GM21526 (cell line): ENCODE data around the gene FNDC3B.
A peak's percentile ranks its signal among the peaks of the same experiment; 100 is the strongest.

Experiments used
- ATAC-seq: cut with Tn5 transposase; IDR thresholded peaks from one replicate; pipeline ENCODE4 v1.9.1; 2021; ENCODE audit warnings: moderate library complexity; ENCODE audit not compliant: unreplicated experiment, low FRiP score

Gene FNDC3B

GRCh38 chr3:172132159-172132586 is 92.8 kb downstream of the FNDC3B start:
- ATAC-seq = no peak

GRCh38 chr3:172132721-172133311 is 93.4 kb downstream of the FNDC3B start:
- ATAC-seq = no peak

- no peak for ATAC-seq
These were observed 94.5 kb downstream of the FNDC3B start for GRCh38 chr3:172133838-172134237.

- ATAC-seq = no peak
These were observed 95.0 kb downstream of the FNDC3B start for GRCh38 chr3:172134352-172134751.

GRCh38 chr3:172135185-172135584 is 95.8 kb downstream of the FNDC3B start:
- ATAC-seq = no peak

- ATAC-seq = no peak
These were observed 96.4 kb downstream of the FNDC3B start for GRCh38 chr3:172135820-172136219.

GRCh38 chr3:172136330-172136729 is 97.0 kb downstream of the FNDC3B start:
- ATAC-seq = no peak

- no peak for ATAC-seq
These were observed 98.2 kb downstream of the FNDC3B start for GRCh38 chr3:172137287-172138192.

GRCh38 chr3:172138193-172138537 is 98.8 kb downstream of the FNDC3B start:
- no peak for ATAC-seq

GRCh38 chr3:172138792-172139507 is 99.6 kb downstream of the FNDC3B start:
- ATAC-seq = no peak

- no peak for ATAC-seq
These were observed 100.3 kb downstream of the FNDC3B start for GRCh38 chr3:172139528-172140276.

GRCh38 chr3:172140499-172141391 is 101.4 kb downstream of the FNDC3B start:
- no peak for ATAC-seq

- ATAC-seq = peak; percentile 79
These were observed 102.9 kb downstream of the FNDC3B start for GRCh38 chr3:172142051-172142863.

GRCh38 chr3:172142864-172143451 is 103.6 kb downstream of the FNDC3B start:
- ATAC-seq = no peak

GRCh38 chr3:172143739-172144497 is 104.5 kb downstream of the FNDC3B start:
- no peak for ATAC-seq

GRCh38 chr3:172144601-172145000 is 105.2 kb downstream of the FNDC3B start:
- ATAC-seq = no peak

GRCh38 chr3:172145031-172145686 is 105.8 kb downstream of the FNDC3B start:
- ATAC-seq = peak; percentile 50
